Liver (tissue), 9 donors: Measurements from ENCODE around the gene VPS11. TPM values are rescaled to one million over a fixed set of nuclear protein-coding genes. Genes with fewer than 3 reads are reported as not detected.

Experiments used
- DNase-seq: peaks from one replicate; pipeline ENCODE4 v3.0.0-alpha.2; 2017; ENCODE audit warnings: low spot score
- H3K27ac ChIP-seq, 2 donors: one replicate each; pipeline ENCODE4 v1.7.0; 2013; ENCODE audit warnings: inconsistent platforms in 2 of 2, low read length in 2 of 2, control low read depth in 1 of 2, low read depth in 1 of 2, mild to moderate bottlenecking in 1 of 2
- H3K27me3 ChIP-seq, 4 donors: one replicate each; pipeline versions ENCODE4 v1.6.1 to v1.7.0; 2013; ENCODE audit warnings: low read length in 3 of 4, inconsistent platforms in 1 of 4, mild to moderate bottlenecking in 1 of 4, moderate library complexity in 1 of 4; ENCODE audit not compliant: control insufficient read depth in 4 of 4, insufficient read depth in 4 of 4
- H3K36me3 ChIP-seq, 4 donors: one replicate each; pipeline versions ENCODE4 v1.6.1 to v1.7.0; 2013; ENCODE audit warnings: low read length in 3 of 4, mild to moderate bottlenecking in 3 of 4, low read depth in 1 of 4, moderate library complexity in 1 of 4; ENCODE audit not compliant: control insufficient read depth in 4 of 4, insufficient read depth in 3 of 4
- H3K4me1 ChIP-seq, 4 donors: one replicate each; pipeline versions ENCODE4 v1.6.1 to v1.7.0; 2013; ENCODE audit warnings: low read length in 3 of 4, mild to moderate bottlenecking in 3 of 4, moderate library complexity in 1 of 4; ENCODE audit not compliant: control insufficient read depth in 4 of 4, insufficient read depth in 4 of 4
- H3K4me3 ChIP-seq, 3 donors: one replicate each; pipeline versions ENCODE4 v1.6.1 to v1.7.0; 2013; ENCODE audit warnings: low read length in 3 of 3, control low read depth in 1 of 3, low read depth in 1 of 3, mild to moderate bottlenecking in 1 of 3
- H3K9ac ChIP-seq, 2 donors: one replicate each; pipeline ENCODE4 v1.7.0; 2013; ENCODE audit warnings: low read length in 2 of 2, mild to moderate bottlenecking in 2 of 2, moderate library complexity in 2 of 2, control low read depth in 1 of 2, low read depth in 1 of 2
- H3K9me3 ChIP-seq, 4 donors: one replicate each; pipeline versions ENCODE4 v1.6.1 to v1.7.0; 2013; ENCODE audit warnings: low read length in 3 of 4; ENCODE audit not compliant: control insufficient read depth in 4 of 4
- ATF3 ChIP-seq: IDR thresholded peaks from 2 replicates; pipeline ENCODE4 v1.6.1; 2016; ENCODE audit warnings: antibody characterized with exemption
- CTCF ChIP-seq: fragments of 150-350 bp; IDR thresholded peaks from 2 replicates; pipeline ENCODE4 v1.5.1; 2017; ENCODE audit warnings: improper control_type of control experiment, low read depth, low read length; ENCODE audit not compliant: missing input control
- EGR1 ChIP-seq, 2 donors: IDR thresholded peaks; 2 replicates each; pipeline ENCODE4 v1.6.1; 2016 to 2018; ENCODE audit warnings: antibody characterized with exemption in 2 of 2, low read depth in 2 of 2
- FOXA1 ChIP-seq: IDR thresholded peaks from 2 replicates; pipeline ENCODE4 v1.6.1; 2016; ENCODE audit warnings: antibody characterized with exemption
- FOXA2 ChIP-seq: IDR thresholded peaks from 2 replicates; pipeline ENCODE4 v1.6.1; 2016; ENCODE audit warnings: antibody characterized with exemption
- GABPA ChIP-seq, 2 donors: IDR thresholded peaks in 1 of 2; conservative IDR thresholded peaks in 1 of 2; 2 replicates each; pipeline ENCODE4 v1.6.1; 2016; ENCODE audit warnings: antibody characterized with exemption in 2 of 2, mild to moderate bottlenecking in 1 of 2, moderate library complexity in 1 of 2
- HNF4A ChIP-seq, 2 donors: conservative IDR thresholded peaks; 2 replicates each; pipeline ENCODE4 v1.6.1; 2016; ENCODE audit warnings: antibody characterized with exemption in 2 of 2, mild to moderate bottlenecking in 2 of 2
- HNF4G ChIP-seq: IDR thresholded peaks from 2 replicates; pipeline ENCODE4 v1.6.1; 2016; ENCODE audit warnings: antibody characterized with exemption
- JUND ChIP-seq, 2 donors: IDR thresholded peaks; 2 replicates each; pipeline ENCODE4 v1.6.1; 2016; ENCODE audit warnings: antibody characterized with exemption in 2 of 2
- MAX ChIP-seq: IDR thresholded peaks from 2 replicates; pipeline ENCODE4 v1.6.1; 2016; ENCODE audit warnings: antibody characterized with exemption
- NR2F2 ChIP-seq: IDR thresholded peaks from 2 replicates; pipeline ENCODE4 v1.6.1; 2016; ENCODE audit warnings: antibody characterized with exemption
- RAD21 ChIP-seq, 2 donors: IDR thresholded peaks; 2 replicates each; pipeline ENCODE4 v1.6.1; 2016; ENCODE audit warnings: antibody characterized with exemption in 2 of 2, mild to moderate bottlenecking in 2 of 2
- REST ChIP-seq: IDR thresholded peaks from 2 replicates; pipeline ENCODE4 v1.6.1; 2016; ENCODE audit warnings: antibody characterized with exemption, mild to moderate bottlenecking
- RXRA ChIP-seq, 2 donors: IDR thresholded peaks; 2 replicates each; pipeline ENCODE4 v1.6.1; 2017 to 2018; ENCODE audit warnings: antibody characterized with exemption in 2 of 2, mild to moderate bottlenecking in 1 of 2
- SP1 ChIP-seq: IDR thresholded peaks from 2 replicates; pipeline ENCODE4 v1.6.1; 2018; ENCODE audit warnings: antibody characterized with exemption, mild to moderate bottlenecking
- TAF1 ChIP-seq: conservative IDR thresholded peaks from 2 replicates; pipeline ENCODE4 v1.6.1; 2016; ENCODE audit warnings: antibody characterized with exemption, mild to moderate bottlenecking
- YY1 ChIP-seq: IDR thresholded peaks from 2 replicates; pipeline ENCODE4 v1.6.1; 2016; ENCODE audit warnings: antibody characterized with exemption, mild to moderate bottlenecking
- ZBTB33 ChIP-seq: IDR thresholded peaks from 2 replicates; pipeline ENCODE4 v1.6.1; 2016; ENCODE audit warnings: antibody characterized with exemption
- WGBS: extraction: QIAGEN DNeasy Blood & Tissue Kit; methylation state at CpG from one replicate; pipeline ENCODE4 v1.1.7; 2013; 5-methylcytosine and 5-hydroxymethylcytosine counted together
- polyA plus RNA-seq, 2 donors: library from polyadenylated mRNA; stranded (reverse) in 1 of 2; unstranded in 1 of 2; fragments of 200-250 nt in 1 of 2; fragments of >200 nt in 1 of 2; fragmentation: Nextera tagmentation in 1 of 2; extraction: Ambion mirVana in 1 of 2; gene quantifications; one replicate each; pipeline versions ENCODE4 v1.2.1 to v1.2.3, GENCODE V29; 2013 to 2015
- total RNA-seq, 2 donors: library from RNA; depleted of rRNA; stranded (reverse); fragments of >200 nt; gene quantifications; one replicate each; pipeline ENCODE4 v1.2.3, GENCODE V29; 2014
- donor health status: healthy.
- donor health status: healthy.
- donor health status: healthy.
- donor health status: healthy.
- donor health status: healthy.

Gene VPS11
- total and polyA plus RNA-seq, 4 donors = 7.2 to 17.4 (median 12.2) TPM

GRCh38 chr11:119018074-119018938 lies 49.3 kb upstream of the VPS11 start, which contains the start of the genes RPS25 and TRAPPC4:
Gene RPS25, minus strand, starts transcription at chr11:119018343. Its CDS starts 59 bp downstream, at chr11:119018284.
Gene TRAPPC4, plus strand, starts transcription at chr11:119018766. Its CDS starts 30 bp downstream, at chr11:119018796.
- Histone ChIP-seq H3K9ac (peak within 1 kb of the TSS; percentile 98 to 100), H3K27ac (peak within 1 kb of the TSS; percentile 98 to 99), H3K36me3 (peaks cover 4 to 29% (median 22%) of the 10 kb centered on the region in 4 donors), H3K4me1 (peaks cover 10 to 48% (median 38%) of the 10 kb centered on the region in 4 donors), H3K27me3 (no peaks in the 10 kb centered on the region), H3K4me3 (peak within 1 kb of the TSS; percentile 73 to 98 (median 92)), H3K9me3 (no peaks in the 10 kb centered on the region)
- TF ChIP-seq ATF3 (no peak), REST (peak; percentile 70), HNF4G (no peak), RAD21 (IDR thresholded peaks at IDR 0.05) (peak; percentile 44 to 48), ZBTB33 (peak; percentile 52), FOXA2 (peak; percentile 16), GABPA (IDR thresholded peaks at IDR 0.05 in 1 of 2, conservative IDR thresholded peaks at IDR 0.05 in 1 of 2) (peak; percentile 94 to 99), RXRA (IDR thresholded peaks at IDR 0.05) (peak; percentile 24 to 53), MAX (peak; percentile 91), EGR1 (IDR thresholded peaks at IDR 0.05; ENCODE audit: low read depth in 2 of 2) (peak; percentile 47 to 69), TAF1 (peak; percentile 60), CTCF (no peak), NR2F2 (peak; percentile 56), SP1 (peak; percentile 73), HNF4A (conservative IDR thresholded peaks at IDR 0.05) (peak in 1 of 2 donors; percentile 40), JUND (IDR thresholded peaks at IDR 0.05) (no peak), YY1 (peak; percentile 95), FOXA1 (no peak)
- peak; percentile 92 for DNase-seq
- WGBS = under 1% methylated on average over 63 of the region's 63 CpGs
